HepG2 (cell line): ENCODE data around the gene OR9A2. TPM values are rescaled to one million over a fixed set of nuclear protein-coding genes. Genes with fewer than 3 reads are reported as not detected.

Source experiments
- ATAC-seq: fragments of 200-7000 bp; cut with Tn5 transposase; 3 replicates; pipeline ENCODE4 v1.9.1; 2020; ENCODE audit warnings: mild to moderate bottlenecking, moderate library complexity
- BruUV-seq: library from RNA; stranded (reverse); fragments of 400-500 nt; replicated peaks from 2 replicates; lab custom pipeline; 2021; lab: Mats Ljungman, UMichigan
- CTCF ChIA-PET: fragments of 300-600 bp; formaldehyde crosslinking; extraction: SDS; loops from one replicate; lab custom pipeline; 2021; ENCODE audit warnings: low total read pairs, inconsistent platforms, low intra/inter-chr PET ratio; lab: Yijun Ruan, JAX
- POLR2A ChIA-PET: fragments of 350-600 bp; sonication (Branson Sonifier 250); formaldehyde crosslinking; loops from one replicate; lab custom pipeline; 2020; ENCODE audit warnings: antibody characterized with exemption, inconsistent platforms; lab: Yijun Ruan, JAX
- DNase-seq: peaks from one replicate; pipeline ENCODE4 v3.0.0-alpha.2; 2015; ENCODE audit warnings: low spot score
- FAIRE-seq: peaks from 3 replicates; lab custom pipeline; 2011; peaks lifted over from hg19 to GRCh38; lab: Jason Lieb, UNC
- H2AFZ ChIP-seq: one replicate; pipeline ENCODE4 v1.6.1; 2011; ENCODE audit warnings: low read length, inconsistent platforms
- H3K27ac ChIP-seq: fragments of 300-600 bp; 3 replicates; pipeline ENCODE4 v1.8.0; 2011; ENCODE audit warnings: mixed run types, mild to moderate bottlenecking, mixed read lengths, low read length, inconsistent platforms; ENCODE audit not compliant: insufficient read depth; ENCODE audit errors: extremely low read length
- H3K27me3 ChIP-seq, 2 experiments: fragments of 200-600 bp in 1 of 2; 2 replicates in 1 of 2; 3 replicates in 1 of 2; pipeline versions ENCODE4 v1.6.0 to v1.8.0; 2011; ENCODE audit warnings: low read length in 2 of 2, mild to moderate bottlenecking in 2 of 2, moderate library complexity in 2 of 2, inconsistent platforms in 1 of 2; ENCODE audit not compliant: insufficient read depth in 2 of 2, control insufficient read depth in 1 of 2
- H3K36me3 ChIP-seq, 2 experiments: fragments of 200-600 bp in 1 of 2; replicated peaks in 1 of 2; 2 replicates in 1 of 2; 3 replicates in 1 of 2; pipeline versions ENCODE4 v1.5.1 to v1.8.0; 2011; ENCODE audit warnings: low read length in 2 of 2, inconsistent platforms in 1 of 2; ENCODE audit not compliant: insufficient read depth in 2 of 2, control insufficient read depth in 1 of 2
- H3K4me1 ChIP-seq: 2 replicates; pipeline ENCODE4 v1.5.1; 2012; ENCODE audit warnings: low read length, inconsistent platforms; ENCODE audit not compliant: insufficient read depth
- H3K4me2 ChIP-seq: 2 replicates; pipeline ENCODE4 v1.6.0; 2011; ENCODE audit warnings: low read depth, low read length, inconsistent platforms
- H3K4me3 ChIP-seq, 3 experiments: fragments of 200-600 bp in 1 of 3; sonication (generic), shearing (Covaris generic) in 1 of 3; replicated peaks in 1 of 3; 2 replicates each; pipeline ENCODE4 v1.5.1; 2011 to 2016; ENCODE audit warnings: low read length in 3 of 3, inconsistent platforms in 2 of 3, low read depth in 2 of 3, mild to moderate bottlenecking in 2 of 3, control low read depth in 1 of 3, mixed read lengths in 1 of 3; ENCODE audit not compliant: insufficient read depth in 1 of 3
- H3K79me2 ChIP-seq: one replicate; pipeline ENCODE4 v1.6.1; 2011; ENCODE audit warnings: low read length, inconsistent platforms; ENCODE audit not compliant: insufficient read depth
- H3K9ac ChIP-seq: 2 replicates; pipeline ENCODE4 v1.6.0; 2011; ENCODE audit warnings: mild to moderate bottlenecking, low read depth, low read length, inconsistent platforms; ENCODE audit not compliant: insufficient read depth
- H3K9me3 ChIP-seq: 2 replicates; pipeline ENCODE4 v1.5.1; 2012; ENCODE audit warnings: mild to moderate bottlenecking, low read length
- H4K20me1 ChIP-seq: 2 replicates; pipeline ENCODE4 v1.6.0; 2011; ENCODE audit warnings: inconsistent platforms, mild to moderate bottlenecking, low read length, moderate library complexity; ENCODE audit not compliant: insufficient read depth
- CHCHD3 ChIP-seq: sonication (generic); formaldehyde crosslinking; IDR thresholded peaks from 2 replicates; pipeline ENCODE4 v1.8.0; 2022; ENCODE audit warnings: mild to moderate bottlenecking, missing genetic modification reagents, moderate library complexity
- ELF4 ChIP-seq: sonication (generic); formaldehyde crosslinking; IDR thresholded peaks from 2 replicates; pipeline ENCODE4 v1.5.0; 2020; ENCODE audit warnings: missing genetic modification reagents, mild to moderate bottlenecking, moderate library complexity, borderline replicate concordance
- FLYWCH1 ChIP-seq: sonication (generic); formaldehyde crosslinking; IDR thresholded peaks from 2 replicates; pipeline ENCODE4 v1.8.1; 2023; ENCODE audit warnings: mild to moderate bottlenecking, missing genetic modification reagents
- HES4 ChIP-seq: sonication (generic); formaldehyde crosslinking; IDR thresholded peaks from 2 replicates; pipeline ENCODE4 v1.9.0; 2021; ENCODE audit warnings: mild to moderate bottlenecking, missing genetic modification reagents, borderline replicate concordance
- KLF15 ChIP-seq: sonication (generic); formaldehyde crosslinking; IDR thresholded peaks from 2 replicates; pipeline ENCODE4 v1.8.1; 2023; ENCODE audit warnings: borderline replicate concordance, mild to moderate bottlenecking, inconsistent platforms, missing genetic modification reagents, mixed read lengths
- NBN ChIP-seq: fragments of 450-650 bp; conservative IDR thresholded peaks from 2 replicates; pipeline ENCODE4 v1.6.1; 2017
- NR1H2 ChIP-seq: sonication (generic); formaldehyde crosslinking; IDR thresholded peaks from 2 replicates; pipeline ENCODE4 v1.8.1; 2022; ENCODE audit warnings: low read depth, missing genetic modification reagents, borderline replicate concordance
- RXRA ChIP-seq: sonication (generic); formaldehyde crosslinking; IDR thresholded peaks from 2 replicates; pipeline ENCODE4 v1.5.1; 2020; ENCODE audit warnings: missing genetic modification reagents
- ZNF225 ChIP-seq: sonication (generic); formaldehyde crosslinking; IDR thresholded peaks from 2 replicates; pipeline ENCODE4 v1.4.0; 2020; ENCODE audit warnings: mild to moderate bottlenecking, missing genetic modification reagents
- ZNF33A ChIP-seq: sonication (generic); formaldehyde crosslinking; IDR thresholded peaks from 2 replicates; pipeline ENCODE4 v1.5.1; 2020; ENCODE audit warnings: missing genetic modification reagents, mild to moderate bottlenecking, moderate library complexity, borderline replicate concordance
- ZNF432 ChIP-seq: sonication (generic); formaldehyde crosslinking; IDR thresholded peaks from 2 replicates; pipeline ENCODE4 v1.5.0; 2020; ENCODE audit warnings: missing genetic modification reagents, mild to moderate bottlenecking, borderline replicate concordance
- ZNF562 ChIP-seq: sonication (generic); formaldehyde crosslinking; IDR thresholded peaks from 2 replicates; pipeline ENCODE4 v1.8.0; 2022; ENCODE audit warnings: missing genetic modification reagents, borderline replicate concordance
- ZNF883 ChIP-seq: sonication (generic); formaldehyde crosslinking; IDR thresholded peaks from 2 replicates; pipeline ENCODE4 v1.5.1; 2020; ENCODE audit warnings: mild to moderate bottlenecking, missing genetic modification reagents; ENCODE audit errors: not compliant biosample characterization
- WGBS: methylation state at CpG from one replicate; pipeline ENCODE4 v1.1.6; 2017; ENCODE audit warnings: low lambda C conversion rate; 5-methylcytosine and 5-hydroxymethylcytosine counted together
- in situ Hi-C: cut with HindIII; loops from 2 replicates; pipeline ENCODE4 v1.10.0; 2017; ENCODE audit warnings: low pct_unique_long_range_greater_than_20kb; ENCODE audit not compliant: extremely low pct_ligation_motif_present
- intact Hi-C: fragments of 100-400 bp; cut with micrococcal nuclease; formaldehyde crosslinking; loops from one replicate; pipeline ENCODE4 v1.10.0; 2022; ENCODE audit not compliant: unreplicated experiment
- polyA plus RNA-seq, 8 experiments: library from polyadenylated mRNA; depleted of rRNA in 3 of 8; stranded (reverse) in 7 of 8; unstranded in 1 of 8; fragments of >200 nt; fragmentation: Illumina TruSeq in 4 of 8; extraction: Trizol in 4 of 8; gene quantifications; 2 replicates each; pipeline versions ENCODE4 v1.2.1 to v1.2.3, GENCODE V29; 2011 to 2016; ENCODE audit warnings: low read depth in 4 of 8, missing spikeins in 1 of 8, mixed read lengths in 1 of 8; ENCODE audit not compliant: insufficient read depth in 1 of 8
- total RNA-seq, 5 experiments: library from RNA; depleted of rRNA; stranded (reverse); fragments of >200 nt; fragmentation: Illumina TruSeq; extraction: Trizol; gene quantifications; 2 replicates each; pipeline ENCODE4 v1.2.3, GENCODE V29; 2016; ENCODE audit warnings: low read depth in 1 of 5
- TF ChIP-seq, protein P1 (sequence below): sonication (generic); formaldehyde crosslinking; IDR thresholded peaks from 2 replicates; pipeline ENCODE4 v1.4.0; 2020; ENCODE audit warnings: mild to moderate bottlenecking, missing genetic modification reagents
- TF ChIP-seq, protein P2 (sequence below): sonication (generic); formaldehyde crosslinking; IDR thresholded peaks from 2 replicates; pipeline ENCODE4 v1.5.0; 2020; ENCODE audit warnings: missing genetic modification reagents, mild to moderate bottlenecking, borderline replicate concordance
- TF ChIP-seq, protein P3 (sequence below): sonication (generic); formaldehyde crosslinking; IDR thresholded peaks from 2 replicates; pipeline ENCODE4 v1.4.0; 2020; ENCODE audit warnings: mild to moderate bottlenecking, low read depth, missing genetic modification reagents

OR9A2 gene
- total and polyA plus RNA-seq, 2 of the 13 experiments (the other 11 are each of a cell fraction or from before 2014, with no cell fraction given) = not detected

- TF ChIP-seq RXRA (CRISPR knock-in tag) = no peak
- no peak for TF ChIP-seq ELF4 (CRISPR knock-in tag)
- TF ChIP-seq NBN = no peak
- TF ChIP-seq ZNF33A (CRISPR knock-in tag) = no peak
- TF ChIP-seq CHCHD3 (CRISPR knock-in tag) = no peak
- TF ChIP-seq, protein P1, sequence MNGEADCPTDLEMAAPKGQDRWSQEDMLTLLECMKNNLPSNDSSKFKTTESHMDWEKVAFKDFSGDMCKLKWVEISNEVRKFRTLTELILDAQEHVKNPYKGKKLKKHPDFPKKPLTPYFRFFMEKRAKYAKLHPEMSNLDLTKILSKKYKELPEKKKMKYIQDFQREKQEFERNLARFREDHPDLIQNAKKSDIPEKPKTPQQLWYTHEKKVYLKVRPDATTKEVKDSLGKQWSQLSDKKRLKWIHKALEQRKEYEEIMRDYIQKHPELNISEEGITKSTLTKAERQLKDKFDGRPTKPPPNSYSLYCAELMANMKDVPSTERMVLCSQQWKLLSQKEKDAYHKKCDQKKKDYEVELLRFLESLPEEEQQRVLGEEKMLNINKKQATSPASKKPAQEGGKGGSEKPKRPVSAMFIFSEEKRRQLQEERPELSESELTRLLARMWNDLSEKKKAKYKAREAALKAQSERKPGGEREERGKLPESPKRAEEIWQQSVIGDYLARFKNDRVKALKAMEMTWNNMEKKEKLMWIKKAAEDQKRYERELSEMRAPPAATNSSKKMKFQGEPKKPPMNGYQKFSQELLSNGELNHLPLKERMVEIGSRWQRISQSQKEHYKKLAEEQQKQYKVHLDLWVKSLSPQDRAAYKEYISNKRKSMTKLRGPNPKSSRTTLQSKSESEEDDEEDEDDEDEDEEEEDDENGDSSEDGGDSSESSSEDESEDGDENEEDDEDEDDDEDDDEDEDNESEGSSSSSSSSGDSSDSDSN (CRISPR knock-in tag) = no peak
- TF ChIP-seq FLYWCH1 (CRISPR knock-in tag) = no peak
- TF ChIP-seq ZNF883 = no peak
- TF ChIP-seq ZNF432 (CRISPR knock-in tag) = no peak
- TF ChIP-seq, protein P2, sequence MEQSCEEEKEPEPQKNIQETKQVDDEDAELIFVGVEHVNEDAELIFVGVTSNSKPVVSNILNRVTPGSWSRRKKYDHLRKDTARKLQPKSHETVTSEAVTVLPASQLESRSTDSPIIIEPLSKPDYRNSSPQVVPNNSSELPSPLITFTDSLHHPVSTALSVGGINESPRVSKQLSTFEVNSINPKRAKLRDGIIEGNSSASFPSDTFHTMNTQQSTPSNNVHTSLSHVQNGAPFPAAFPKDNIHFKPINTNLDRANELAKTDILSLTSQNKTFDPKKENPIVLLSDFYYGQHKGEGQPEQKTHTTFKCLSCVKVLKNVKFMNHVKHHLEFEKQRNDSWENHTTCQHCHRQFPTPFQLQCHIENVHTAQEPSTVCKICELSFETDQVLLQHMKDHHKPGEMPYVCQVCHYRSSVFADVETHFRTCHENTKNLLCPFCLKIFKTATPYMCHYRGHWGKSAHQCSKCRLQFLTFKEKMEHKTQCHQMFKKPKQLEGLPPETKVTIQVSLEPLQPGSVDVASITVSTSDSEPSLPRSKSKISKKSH (CRISPR knock-in tag) = no peak
Measured at GRCh38 chr7:143074141-143074540, 47.2 kb upstream of the OR9A2 start (continued).

DNA sequence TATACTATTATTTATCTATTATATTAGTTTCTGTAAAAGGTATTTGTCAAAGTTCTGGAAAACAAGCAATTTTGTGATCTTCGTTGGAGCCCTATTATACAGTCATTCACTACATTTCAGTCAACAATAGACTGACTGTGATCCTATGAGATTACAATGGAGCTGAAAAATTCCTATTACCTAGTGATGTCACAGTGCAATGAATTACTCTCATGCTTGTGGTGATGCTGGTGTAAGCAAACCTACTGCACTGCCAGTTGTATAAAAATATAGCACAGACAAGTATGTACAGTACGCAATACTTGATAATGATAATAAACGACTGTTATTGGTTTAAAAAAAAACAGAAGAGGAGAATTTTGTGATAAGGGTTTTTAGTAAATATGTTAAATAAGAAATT lies 46.6 kb upstream of the OR9A2 start:
- ChIA-PET CTCF (no interaction called here), POLR2A (no interaction called here)
- Histone ChIP-seq H4K20me1 (no peaks in the 10 kb centered on the region), H3K4me1 (no peaks in the 10 kb centered on the region), H3K79me2 (no peaks in the 10 kb centered on the region), H2AFZ (no peak overlapping the region), H3K4me2 (no peak overlapping the region), H3K9me3 (no peaks in the 10 kb centered on the region), H3K9ac (no peak overlapping the region), H3K4me3 (no peak overlapping the region), H3K27me3 (no peaks in the 10 kb centered on the region; a peak in 1 of 5 replicates), H3K36me3 (no peaks in the 10 kb centered on the region), H3K27ac (no peak overlapping the region)
- DNase-seq = no peak
- FAIRE-seq = no peak
- intact Hi-C loops (no loop called here), in situ Hi-C loops (no loop called here)
- ATAC-seq = no peak
- 34% methylated on average over 3 of the region's 3 CpGs for WGBS
- BruUV-seq = no TSS peak
- TF ChIP-seq ZNF225 = no peak
- TF ChIP-seq HES4 (CRISPR knock-in tag) = no peak
- no peak for TF ChIP-seq ZNF562 (CRISPR knock-in tag)
- TF ChIP-seq NR1H2 (CRISPR knock-in tag) = no peak
- no peak for TF ChIP-seq KLF15 (CRISPR knock-in tag)
- TF ChIP-seq, protein P3, sequence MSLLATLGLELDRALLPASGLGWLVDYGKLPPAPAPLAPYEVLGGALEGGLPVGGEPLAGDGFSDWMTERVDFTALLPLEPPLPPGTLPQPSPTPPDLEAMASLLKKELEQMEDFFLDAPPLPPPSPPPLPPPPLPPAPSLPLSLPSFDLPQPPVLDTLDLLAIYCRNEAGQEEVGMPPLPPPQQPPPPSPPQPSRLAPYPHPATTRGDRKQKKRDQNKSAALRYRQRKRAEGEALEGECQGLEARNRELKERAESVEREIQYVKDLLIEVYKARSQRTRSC (CRISPR knock-in tag) = no peak
